Sigmoid colon (tissue), 7 donors: Measurements from ENCODE around the gene NDUFA5. TPM values are rescaled to one million over a fixed set of nuclear protein-coding genes. Genes with fewer than 3 reads are reported as not detected.
"Not testable (repeated sequence)": the region's sequence is repeated elsewhere in the genome, so short reads cannot be mapped to it uniquely, and the experiment has no call there.

Experiments used
- DNase-seq: peaks from one replicate; pipeline ENCODE4 v3.0.0-alpha.2; 2019
- H3K27ac ChIP-seq, 4 donors: fragments of 200-600 bp; sonication (generic); one replicate each; pipeline ENCODE4 v1.5.1; 2016 to 2019; ENCODE audit warnings: mild to moderate bottlenecking in 1 of 4
- H3K27me3 ChIP-seq, 3 donors: fragments of 200-600 bp; sonication (generic); one replicate each; pipeline ENCODE4 v1.5.1; 2019; ENCODE audit warnings: mild to moderate bottlenecking in 1 of 3
- H3K36me3 ChIP-seq, 4 donors: fragments of 200-600 bp; sonication (generic); one replicate each; pipeline ENCODE4 v1.5.1; 2016 to 2019
- H3K4me1 ChIP-seq, 4 donors: fragments of 200-600 bp; sonication (generic); one replicate each; pipeline ENCODE4 v1.5.1; 2017 to 2019
- H3K4me3 ChIP-seq, 4 donors: fragments of 200-600 bp; sonication (generic); one replicate each; pipeline ENCODE4 v1.5.1; 2017 to 2019; ENCODE audit warnings: mild to moderate bottlenecking in 2 of 4, moderate library complexity in 1 of 4
- H3K9me3 ChIP-seq, 4 donors: fragments of 200-600 bp in 3 of 4; sonication (generic) in 3 of 4; one replicate each; pipeline versions ENCODE4 v1.5.1 to v1.6.1; 2013 to 2019
- EP300 ChIP-seq, 4 donors: sonication (generic); formaldehyde crosslinking; IDR thresholded peaks; one replicate each; pipeline ENCODE4 v1.6.1; 2017; ENCODE audit warnings: antibody characterized with exemption in 4 of 4
- POLR2A ChIP-seq, 2 donors: fragments of 450-650 bp; IDR thresholded peaks; one replicate each; pipeline ENCODE4 v1.6.1; 2016; ENCODE audit warnings: antibody characterized with exemption in 2 of 2, mild to moderate bottlenecking in 2 of 2, moderate library complexity in 2 of 2
- POLR2AphosphoS5 ChIP-seq, 4 donors: sonication (generic); formaldehyde crosslinking; IDR thresholded peaks; one replicate each; pipeline ENCODE4 v1.6.1; 2017; ENCODE audit warnings: antibody characterized with exemption in 4 of 4
- WGBS, 2 donors: extraction: QIAGEN DNeasy Blood & Tissue Kit; methylation state at CpG; one replicate each; pipeline ENCODE4 v1.1.7; 2013; 5-methylcytosine and 5-hydroxymethylcytosine counted together
- intact Hi-C: fragments of 100-400 bp; cut with DNase I; formaldehyde crosslinking; loops from one replicate; pipeline ENCODE4 v1.15.1; 2023
- polyA plus RNA-seq, 3 donors: library from polyadenylated mRNA; stranded (reverse); fragments of 200-250 nt; gene quantifications; one replicate each; pipeline ENCODE4 v1.2.3, GENCODE V29; 2013
- total RNA-seq, 4 donors: library from RNA; depleted of rRNA; stranded (reverse); fragments of >200 nt; gene quantifications; one replicate each; pipeline ENCODE4 v1.1.0, GENCODE V29; 2016
- TF ChIP-seq, protein P1 (sequence below), 4 experiments: fragments of 450-650 bp in 3 of 4; fragments of 200-600 bp in 1 of 4; IDR thresholded peaks; one replicate each; pipeline ENCODE4 v1.5.1; 2016 to 2019; ENCODE audit warnings: antibody characterized with exemption in 4 of 4, mild to moderate bottlenecking in 3 of 4, moderate library complexity in 2 of 4
- donor health status: healthy with polysubstance abuse.
- donor health status: Bipolar disorder and iron deficiency.
- donor health status: healthy.

NDUFA5 gene
- total and polyA plus RNA-seq, 7 donors: 55.6 to 211 (median 97.4) TPM

DNA sequence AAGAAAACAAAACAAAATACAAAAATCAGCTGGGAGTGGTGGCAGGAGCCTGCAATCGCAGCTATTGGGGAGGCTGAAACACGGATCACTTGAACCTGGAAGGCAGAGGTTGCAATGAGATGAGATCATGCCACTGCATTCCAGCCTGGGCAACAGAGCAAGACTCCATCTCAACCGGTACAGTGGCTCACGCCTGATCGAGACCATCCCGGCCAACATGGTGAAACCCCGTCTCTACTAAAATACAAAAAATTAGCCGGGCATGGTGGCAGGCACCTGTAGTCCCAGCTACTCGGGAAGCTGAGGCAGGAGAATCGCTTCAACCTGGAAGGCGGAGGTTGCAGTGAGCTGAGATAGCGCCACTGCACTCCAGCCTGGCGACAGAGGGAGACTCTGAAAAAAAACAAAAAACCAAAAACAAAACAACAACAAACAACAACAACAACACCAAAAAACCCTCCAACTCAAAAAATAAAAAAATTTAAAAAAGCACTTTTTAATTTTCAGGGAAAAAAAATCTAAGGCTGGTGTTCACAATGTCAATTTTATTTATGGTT is 27.5 kb downstream of the NDUFA5 start:
- not testable (repeated sequence) for H3K9me3 ChIP-seq, H3K27ac ChIP-seq, H3K36me3 ChIP-seq, H3K27me3 ChIP-seq, H3K4me3 ChIP-seq, DNase-seq
- WGBS, 2 donors: 87 to 94% methylated on average over 13 of the region's 13 CpGs
- intact Hi-C loops: loop anchor here (10.0 kb wide), 1 partner anchor 1395 kb away; the partner anchor contains the start of gene POT1
- peaks cover 0 to 18% (median 6%) of the 10 kb centered on the region in 4 donors for H3K4me1 ChIP-seq

DNA sequence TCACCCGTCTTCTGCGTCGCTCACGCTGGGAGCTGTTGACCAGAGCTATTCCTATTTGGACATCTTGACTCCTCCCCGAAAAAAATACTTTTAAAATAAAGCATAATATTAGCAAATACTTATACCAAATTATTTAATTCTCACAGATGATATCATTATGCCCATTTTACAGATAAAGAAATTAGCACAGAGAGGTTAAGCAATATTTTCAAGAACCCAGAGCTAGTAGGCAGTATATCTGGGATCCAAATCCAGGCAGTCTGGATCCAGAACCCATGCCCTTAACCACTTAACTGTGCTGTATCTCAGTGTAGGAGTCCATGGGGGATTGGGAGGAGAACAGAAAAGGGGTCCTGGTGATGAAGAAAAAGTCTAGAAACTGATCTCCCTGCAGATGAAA is 29.4 kb downstream of the NDUFA5 start:
- Histone ChIP-seq H3K27me3 (no peaks in the 10 kb centered on the region), H3K9me3 (no peaks in the 10 kb centered on the region), H3K4me3 (no peak overlapping the region), H3K27ac (no peak overlapping the region), H3K36me3 (no peaks in the 10 kb centered on the region), H3K4me1 (peaks cover 0 to 9% (median 0%) of the 10 kb centered on the region in 4 donors)
- intact Hi-C loops: no loop called here
- 24 to 80% methylated on average over 5 of the region's 5 CpGs for WGBS, 2 donors
- TF ChIP-seq POLR2AphosphoS5 (IDR thresholded peaks at IDR 0.05): no peak
- no peak for DNase-seq

DNA sequence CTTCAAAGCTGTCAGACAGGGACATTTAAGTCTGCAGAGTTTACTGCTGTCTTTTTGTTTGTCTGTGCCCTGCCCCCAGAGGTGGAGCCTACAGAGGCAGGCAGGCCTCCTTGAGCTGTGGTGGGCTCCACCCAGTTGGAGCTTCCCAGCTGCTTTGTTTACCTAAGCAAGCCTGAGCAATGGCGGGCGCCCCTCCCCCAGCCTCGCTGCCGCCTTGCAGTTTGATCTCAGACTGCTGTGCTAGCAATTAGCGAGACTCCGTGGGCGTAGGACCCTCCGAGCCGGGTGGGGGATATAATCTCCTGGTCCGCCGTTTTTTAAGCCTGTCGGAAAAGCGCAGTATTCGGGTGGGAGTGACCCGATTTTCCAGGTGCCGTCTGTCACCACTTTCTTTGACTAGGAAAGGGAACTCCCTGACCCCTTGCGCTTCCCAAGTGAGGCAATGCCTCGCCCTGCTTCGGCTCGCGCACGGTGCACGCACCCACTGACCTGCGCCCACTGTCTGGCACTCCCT is 29.8 kb downstream of the NDUFA5 start:
- 21 to 70% methylated on average over 20 to 22 of the region's 24 CpGs for WGBS, 2 donors
- H3K4me3 ChIP-seq, H3K9me3 ChIP-seq, H3K36me3 ChIP-seq, DNase-seq, intact Hi-C loops, H3K27ac ChIP-seq, H3K27me3 ChIP-seq, H3K4me1 ChIP-seq: not testable (repeated sequence)

DNA sequence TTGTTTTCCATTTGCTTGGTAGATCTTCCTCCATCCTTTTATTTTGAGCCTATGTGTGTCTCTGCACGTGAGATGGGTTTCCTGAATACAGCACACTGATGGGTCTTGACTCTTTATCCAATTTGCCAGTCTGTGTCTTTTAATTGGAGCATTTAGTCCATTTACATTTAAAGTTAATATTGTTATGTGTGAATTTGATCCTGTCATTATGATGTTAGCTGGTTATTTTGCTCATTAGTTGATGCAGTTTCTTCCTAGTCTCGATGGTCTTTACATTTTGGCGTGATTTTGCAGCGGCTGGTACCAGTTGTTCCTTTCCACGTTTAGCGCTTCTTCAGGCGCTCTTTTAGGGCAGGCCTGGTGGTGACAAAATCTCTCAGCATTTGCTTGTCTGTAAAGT is 31.1 kb downstream of the NDUFA5 start:
- 91 to 94% methylated on average over 6 of the region's 7 CpGs for WGBS, 2 donors
- intact Hi-C loops, H3K4me1 ChIP-seq: not testable (repeated sequence)

DNA sequence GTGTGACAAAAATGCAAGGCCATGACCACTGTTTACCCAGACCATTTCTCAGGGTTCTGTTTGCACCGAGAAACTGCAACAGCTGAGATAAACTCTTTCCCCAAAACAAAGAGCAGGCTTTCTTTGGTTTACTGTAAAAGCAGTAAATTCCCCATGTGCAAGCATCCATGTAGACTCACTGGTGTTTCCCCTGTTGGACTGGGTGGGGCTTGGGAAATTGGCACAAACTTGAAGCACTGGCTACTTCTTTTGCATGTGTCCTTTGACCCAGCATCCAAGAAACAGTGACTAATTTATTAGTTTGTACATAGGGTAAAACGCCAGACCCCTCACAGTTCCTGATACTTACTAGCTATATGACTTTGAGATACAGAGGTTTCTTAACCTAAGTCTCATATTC is 35.6 kb downstream of the NDUFA5 start:
- intact Hi-C loops: no loop called here
- Histone ChIP-seq H3K27ac (no peak overlapping the region), H3K4me3 (no peak overlapping the region), H3K9me3 (no peaks in the 10 kb centered on the region), H3K27me3 (no peaks in the 10 kb centered on the region), H3K4me1 (no peaks in the 10 kb centered on the region), H3K36me3 (no peaks in the 10 kb centered on the region)
- WGBS, 2 donors: 14 to 47% methylated on average over 2 of the region's 2 CpGs
- no peak for DNase-seq
- TF ChIP-seq POLR2A (IDR thresholded peaks at IDR 0.05) (no peak), EP300 (IDR thresholded peaks at IDR 0.05) (no peak), POLR2AphosphoS5 (IDR thresholded peaks at IDR 0.05) (no peak)
- TF ChIP-seq, protein P1, sequence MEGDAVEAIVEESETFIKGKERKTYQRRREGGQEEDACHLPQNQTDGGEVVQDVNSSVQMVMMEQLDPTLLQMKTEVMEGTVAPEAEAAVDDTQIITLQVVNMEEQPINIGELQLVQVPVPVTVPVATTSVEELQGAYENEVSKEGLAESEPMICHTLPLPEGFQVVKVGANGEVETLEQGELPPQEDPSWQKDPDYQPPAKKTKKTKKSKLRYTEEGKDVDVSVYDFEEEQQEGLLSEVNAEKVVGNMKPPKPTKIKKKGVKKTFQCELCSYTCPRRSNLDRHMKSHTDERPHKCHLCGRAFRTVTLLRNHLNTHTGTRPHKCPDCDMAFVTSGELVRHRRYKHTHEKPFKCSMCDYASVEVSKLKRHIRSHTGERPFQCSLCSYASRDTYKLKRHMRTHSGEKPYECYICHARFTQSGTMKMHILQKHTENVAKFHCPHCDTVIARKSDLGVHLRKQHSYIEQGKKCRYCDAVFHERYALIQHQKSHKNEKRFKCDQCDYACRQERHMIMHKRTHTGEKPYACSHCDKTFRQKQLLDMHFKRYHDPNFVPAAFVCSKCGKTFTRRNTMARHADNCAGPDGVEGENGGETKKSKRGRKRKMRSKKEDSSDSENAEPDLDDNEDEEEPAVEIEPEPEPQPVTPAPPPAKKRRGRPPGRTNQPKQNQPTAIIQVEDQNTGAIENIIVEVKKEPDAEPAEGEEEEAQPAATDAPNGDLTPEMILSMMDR (IDR thresholded peaks at IDR 0.05): no peak

More for the DNA sequence above, 31.1 kb downstream of the NDUFA5 start:
- H3K4me3 ChIP-seq, H3K27me3 ChIP-seq, H3K27ac ChIP-seq, H3K9me3 ChIP-seq, H3K36me3 ChIP-seq, DNase-seq: not testable (repeated sequence)

DNA sequence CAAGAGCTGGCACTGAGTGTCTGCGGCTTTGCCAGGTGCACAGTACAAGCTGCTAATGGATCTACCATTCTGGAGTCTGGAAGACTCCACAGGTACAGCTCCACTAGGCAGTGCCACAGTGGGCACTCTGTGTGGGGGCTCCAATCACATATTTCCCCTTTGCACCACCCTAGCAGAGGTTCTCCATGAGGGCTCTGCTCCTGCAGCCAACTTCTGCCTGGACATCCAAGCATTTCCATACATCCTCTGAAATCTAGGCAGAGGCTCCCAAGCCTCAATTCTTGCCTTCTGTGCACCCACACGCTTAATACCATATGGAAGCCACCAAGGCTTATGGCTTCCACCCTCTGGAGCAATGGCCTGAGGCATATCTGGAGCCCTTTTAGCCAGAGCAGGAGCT is 52.4 kb downstream of the NDUFA5 start:
- Histone ChIP-seq H3K4me1 (no peaks in the 10 kb centered on the region), H3K9me3 (peaks cover 0 to 3% (median 0%) of the 10 kb centered on the region in 4 donors), H3K36me3 (no peaks in the 10 kb centered on the region), H3K27ac (no peak overlapping the region), H3K27me3 (no peaks in the 10 kb centered on the region), H3K4me3 (no peak overlapping the region)
- 92 to 94% methylated on average over 2 of the region's 2 CpGs for WGBS, 2 donors
- TF ChIP-seq, protein P1 (IDR thresholded peaks at IDR 0.05): no peak
- TF ChIP-seq POLR2A (IDR thresholded peaks at IDR 0.05): no peak
- no peak for TF ChIP-seq POLR2AphosphoS5 (IDR thresholded peaks at IDR 0.05)
- no peak for TF ChIP-seq EP300 (IDR thresholded peaks at IDR 0.05)
- DNase-seq: no peak
- intact Hi-C loops: no loop called here

DNA sequence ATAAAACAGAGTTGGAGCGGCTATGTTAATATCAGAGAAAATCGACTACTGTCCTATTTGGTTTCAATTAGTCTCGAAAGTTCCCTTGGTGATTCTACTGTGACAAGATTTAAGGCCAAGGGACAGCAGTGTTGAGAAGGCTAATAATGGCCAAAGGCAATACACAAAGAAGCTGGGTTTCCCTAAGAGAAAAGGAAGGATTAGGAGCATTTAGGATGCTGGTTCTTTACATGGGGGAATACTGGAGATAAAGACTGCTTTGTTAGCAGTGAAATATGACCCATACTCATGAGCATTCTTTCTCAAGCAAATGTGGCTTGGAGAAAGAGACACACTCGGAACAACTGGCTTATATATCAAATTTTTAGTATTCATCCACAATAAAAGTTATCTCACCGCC is 55.4 kb downstream of the NDUFA5 start:
- Histone ChIP-seq H3K4me3 (no peak overlapping the region), H3K27me3 (no peaks in the 10 kb centered on the region), H3K27ac (no peak overlapping the region), H3K36me3 (no peaks in the 10 kb centered on the region), H3K9me3 (peaks cover 0 to 3% (median 0%) of the 10 kb centered on the region in 4 donors), H3K4me1 (no peaks in the 10 kb centered on the region)
- 88 to 89% methylated on average over 5 of the region's 5 CpGs for WGBS, 2 donors
- intact Hi-C loops: no loop called here
- TF ChIP-seq EP300 (IDR thresholded peaks at IDR 0.05) (no peak), POLR2A (IDR thresholded peaks at IDR 0.05) (no peak), POLR2AphosphoS5 (IDR thresholded peaks at IDR 0.05) (no peak)
- TF ChIP-seq, protein P1 (IDR thresholded peaks at IDR 0.05): no peak
- DNase-seq: no peak
